ENCODE results near the gene SLC47A2. TPM values are rescaled to one million over a fixed set of nuclear protein-coding genes. Genes with fewer than 3 reads are reported as not detected.
A peak's percentile ranks its signal among the peaks of the same experiment; 100 is the strongest.

SLC47A2 gene
- total and polyA plus RNA-seq, 2 of the 13 experiments (the other 11 are each of a cell fraction or from before 2014, with no cell fraction given) = 0.04 TPM; not detected in 1

GRCh38 chr17:19702217-19702641 is 14.2 kb downstream of the SLC47A2 start (continued):
- TF ChIP-seq ARID3A (IDR thresholded peaks at IDR 0.05; ENCODE audit: low read depth, low read length) = 0 out of 2 replicates have a peak, but pooled peaks have one; percentile 22
- TF ChIP-seq RAD51 (IDR thresholded peaks at IDR 0.05; ENCODE audit: borderline replicate concordance) = no peak
- TF ChIP-seq RBFOX2 (IDR thresholded peaks at IDR 0.05; ENCODE audit: low read depth, low read length) = no peak
- TF ChIP-seq HMG20B (CRISPR knock-in tag; conservative IDR thresholded peaks at IDR 0.05) = 0 out of 2 replicates have a peak, but pooled peaks have one; percentile 12
- peak; percentile 61; the same call in 1 of the 2 replicates for TF ChIP-seq SALL1 (CRISPR knock-in tag; IDR thresholded peaks at IDR 0.05)
- TF ChIP-seq NCOA2 (CRISPR knock-in tag; IDR thresholded peaks at IDR 0.05) = peak; percentile 48; the same call in 1 of the 2 replicates
- TF ChIP-seq ERF (CRISPR knock-in tag; IDR thresholded peaks at IDR 0.05) = 0 out of 2 replicates have a peak, but pooled peaks have one; percentile 52
- TF ChIP-seq FIP1L1 (IDR thresholded peaks at IDR 0.05; ENCODE audit: borderline replicate concordance, insufficient read depth, low read depth, low read length) = no peak
- TF ChIP-seq NR2F6 (IDR thresholded peaks at IDR 0.05) = peak; percentile 91
- TF ChIP-seq NR2F6 (CRISPR knock-in tag; IDR thresholded peaks at IDR 0.05) = peak; percentile 95
- peak; percentile 83 for TF ChIP-seq ETV5 (CRISPR knock-in tag; IDR thresholded peaks at IDR 0.05; ENCODE audit: borderline replicate concordance)
- peak; percentile 67; the same call in 1 of the 2 replicates for TF ChIP-seq HDAC2 (CRISPR knock-in tag; IDR thresholded peaks at IDR 0.05)
- TF ChIP-seq HNF4A (CRISPR knock-in tag; IDR thresholded peaks at IDR 0.05) = peak; percentile 38
- TF ChIP-seq HMG20A (CRISPR knock-in tag; IDR thresholded peaks at IDR 0.05; ENCODE audit: borderline replicate concordance) = peak; percentile 57; the same call in 1 of the 2 replicates
- TF ChIP-seq ELF1 (CRISPR knock-in tag; IDR thresholded peaks at IDR 0.05) = peak; percentile 72
- TF ChIP-seq SAP130 (CRISPR knock-in tag; IDR thresholded peaks at IDR 0.05; ENCODE audit: low read depth) = peak; percentile 58; the same call in 1 of the 2 replicates
- TF ChIP-seq NCOR1 (IDR thresholded peaks at IDR 0.05; ENCODE audit: borderline replicate concordance, low read length) = peak; percentile 41; the same call in 1 of the 2 replicates
- TF ChIP-seq ELF3 (CRISPR knock-in tag; IDR thresholded peaks at IDR 0.05) = peak; percentile 82
- TF ChIP-seq TEAD3 (CRISPR knock-in tag; optimal IDR thresholded peaks at IDR 0.05; ENCODE audit: borderline replicate concordance) = peak; percentile 57
- TF ChIP-seq ZBTB43 (CRISPR knock-in tag; conservative IDR thresholded peaks at IDR 0.05) = 0 out of 2 replicates have a peak, but pooled peaks have one; percentile 36
- peak; percentile 72 to 73; a peak in 3 of 4 replicates for TF ChIP-seq NR2F1 (CRISPR knock-in tag; IDR thresholded peaks at IDR 0.05)
- TF ChIP-seq REXO4 (CRISPR knock-in tag; IDR thresholded peaks at IDR 0.05; ENCODE audit: borderline replicate concordance) = no peak
- no peak for TF ChIP-seq SOX13 (IDR thresholded peaks at IDR 0.05)
- TF ChIP-seq SOX13 (CRISPR knock-in tag; conservative IDR thresholded peaks at IDR 0.05 in 1 of 2, IDR thresholded peaks at IDR 0.05 in 1 of 2) = peak in 1 of 2 experiments; percentile 38; a peak in 1 of 4 replicates
- TF ChIP-seq PHF21A (CRISPR knock-in tag; IDR thresholded peaks at IDR 0.05) = peak; percentile 45; the same call in 1 of the 2 replicates
- no peak for TF ChIP-seq ZNF615 (CRISPR knock-in tag; IDR thresholded peaks at IDR 0.05; ENCODE audit: borderline replicate concordance)
- peak in 1 of 2 experiments; percentile 39; a peak in 1 of 4 replicates for TF ChIP-seq EP300 (IDR thresholded peaks at IDR 0.05; ENCODE audit: low read depth in 2 of 2, low read length in 2 of 2)
- 0 out of 2 replicates have a peak, but pooled peaks have one; percentile 18 for TF ChIP-seq EP300 (CRISPR knock-in tag; IDR thresholded peaks at IDR 0.05; ENCODE audit: borderline replicate concordance)
